GM18873 (cell line): ENCODE data around the gene DLG5.
"Not testable (repeated sequence)": the region's sequence is repeated elsewhere in the genome, so short reads cannot be mapped to it uniquely, and the experiment has no call there.

Experiments used
- ATAC-seq: cut with Tn5 transposase; IDR thresholded peaks from one replicate; pipeline ENCODE4 v1.9.1; 2021; ENCODE audit warnings: mild to moderate bottlenecking, moderate library complexity, moderate number of reproducible peaks; ENCODE audit not compliant: unreplicated experiment, low FRiP score

Gene DLG5

DNA sequence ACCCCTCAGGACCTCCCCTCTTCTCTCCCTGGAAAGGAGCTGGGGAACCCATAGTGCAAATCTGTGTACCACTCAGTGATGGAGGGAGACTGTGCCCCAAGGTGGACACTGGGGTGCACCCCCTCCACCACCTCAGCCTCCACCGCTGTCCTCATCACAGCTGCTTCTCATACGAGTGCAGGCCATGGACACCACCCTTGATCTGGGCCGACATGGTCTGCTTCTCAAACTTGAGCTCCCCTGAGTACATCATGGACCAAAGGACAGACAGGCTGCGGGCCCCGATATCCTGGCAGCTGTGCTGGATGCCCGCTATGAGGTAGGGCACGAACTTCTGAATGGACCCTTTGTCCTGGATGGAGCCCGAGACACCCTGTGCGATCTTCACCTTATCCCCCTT is 146.4 kb downstream of the DLG5 start:
- ATAC-seq = no peak

GRCh38 chr10:77776487-77776886 is 150.1 kb downstream of the DLG5 start:
- ATAC-seq = no peak

DNA sequence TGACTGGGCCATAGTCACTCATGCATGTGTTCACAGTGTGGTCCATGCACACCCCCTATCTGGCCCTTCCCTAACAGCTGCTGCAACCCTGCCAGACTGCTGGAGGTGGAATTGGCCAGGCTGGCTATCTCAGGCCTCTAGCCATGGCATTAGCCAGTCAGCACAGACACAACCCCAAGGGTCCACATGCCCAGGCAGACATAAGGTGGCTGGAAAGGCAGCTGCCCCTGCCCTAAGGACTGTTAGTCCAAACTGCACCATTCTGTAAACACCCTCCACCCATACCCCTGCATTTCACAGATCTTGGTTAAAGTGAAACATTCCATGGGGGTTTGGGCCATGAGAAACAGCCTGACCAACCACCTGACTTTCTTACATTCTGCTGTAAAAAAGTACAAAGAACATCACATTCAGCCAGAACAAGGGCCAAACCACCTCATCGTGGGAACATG is 151.6 kb downstream of the DLG5 start:
- no peak for ATAC-seq

GRCh38 chr10:77773631-77774426 is 152.7 kb downstream of the DLG5 start:
- no peak for ATAC-seq

- ATAC-seq = not testable (repeated sequence)
Observed at GRCh38 chr10:77772852-77773600, 153.5 kb downstream of the DLG5 start.

- no peak for ATAC-seq
Observed at GRCh38 chr10:77771851-77772250, 154.7 kb downstream of the DLG5 start.

GRCh38 chr10:77771450-77771849 is 155.1 kb downstream of the DLG5 start:
- ATAC-seq = no peak

DNA sequence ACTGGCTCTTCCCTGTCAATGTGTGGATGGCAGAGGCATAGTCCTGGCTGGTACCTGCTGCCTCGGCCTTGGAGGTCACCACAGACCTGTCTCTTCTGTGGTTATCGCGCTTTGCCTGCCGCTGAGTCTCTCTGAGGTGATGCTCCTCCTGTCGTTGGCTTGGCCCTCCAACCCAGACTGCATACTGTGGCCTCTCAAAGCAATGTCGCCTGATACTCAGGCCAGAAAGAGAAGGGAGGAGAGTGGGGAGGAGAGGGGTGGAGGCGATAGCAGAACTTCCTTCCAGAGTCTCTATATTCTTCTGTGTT is 155.7 kb downstream of the DLG5 start:
- ATAC-seq = no peak

GRCh38 chr10:77770081-77770867 is 156.3 kb downstream of the DLG5 start:
- no peak for ATAC-seq

DNA sequence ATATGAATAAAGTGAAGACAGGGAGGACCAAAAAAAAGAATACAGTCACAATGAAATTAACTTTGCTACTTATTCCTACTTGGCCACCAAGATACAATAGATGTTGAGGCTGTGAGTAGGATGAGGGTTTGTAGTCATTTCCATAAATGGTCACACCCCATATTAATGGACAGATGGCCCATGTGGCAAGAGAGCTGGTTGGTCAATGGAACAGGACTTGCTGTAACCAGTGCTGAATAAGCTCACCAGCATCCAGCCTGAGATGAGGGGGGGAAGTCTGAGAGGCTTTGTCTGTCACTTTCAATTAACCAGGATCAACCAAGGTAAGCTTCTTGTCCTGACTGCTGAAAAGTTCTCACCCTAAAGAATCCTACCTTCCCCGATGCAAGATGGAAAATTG is 158.5 kb downstream of the DLG5 start:
- ATAC-seq = no peak

GRCh38 chr10:77763453-77764430 is 162.8 kb downstream of the DLG5 start:
- ATAC-seq = no peak

GRCh38 chr10:77758406-77758805 is 168.1 kb downstream of the DLG5 start:
- not testable (repeated sequence) for ATAC-seq

DNA sequence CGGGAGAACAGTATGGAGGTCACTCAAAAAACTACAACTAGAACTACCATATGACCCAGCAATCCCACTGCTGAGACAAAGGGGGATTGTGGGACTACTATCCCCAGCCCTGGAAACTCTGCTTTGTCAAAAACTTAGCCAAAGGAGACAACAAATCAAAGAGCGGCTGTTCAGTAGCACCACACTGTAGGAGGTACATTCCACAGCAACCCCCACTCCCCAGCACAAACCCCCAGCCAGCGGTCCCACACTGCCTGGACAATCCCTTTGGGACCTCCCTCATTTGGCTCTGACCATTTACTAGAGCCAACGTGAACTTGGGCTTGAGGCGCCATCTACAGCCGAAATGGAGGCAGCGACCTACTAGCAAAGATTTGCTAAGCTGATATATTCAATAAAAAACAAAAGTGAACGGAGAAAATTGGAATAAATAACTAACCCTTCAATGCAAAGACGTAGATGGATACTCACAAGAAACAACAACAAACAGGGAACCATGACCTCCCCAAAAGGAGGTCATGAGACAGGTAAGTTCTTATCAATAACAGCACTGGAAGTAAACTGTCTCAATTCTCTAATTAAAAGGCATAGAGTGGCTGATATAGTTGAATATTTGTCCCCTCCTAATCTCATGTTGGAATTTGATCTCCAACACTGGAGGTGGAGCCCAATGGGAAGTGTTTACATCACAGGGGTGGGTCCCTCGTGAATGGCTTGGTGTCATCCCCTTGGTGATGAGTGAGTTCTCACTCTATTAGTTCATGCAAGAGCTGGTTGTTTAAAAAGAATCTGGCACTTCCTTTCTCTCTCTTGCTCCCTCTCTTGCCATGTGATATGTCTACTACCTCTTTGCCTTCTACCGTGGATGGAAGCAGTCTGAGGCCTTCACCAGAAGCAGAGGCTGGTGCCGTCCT is 170.0 kb downstream of the DLG5 start:
- ATAC-seq = no peak

- no peak for ATAC-seq
Observed at GRCh38 chr10:77746047-77746707, 180.4 kb downstream of the DLG5 start.

GRCh38 chr10:77744245-77744644 is 182.3 kb downstream of the DLG5 start:
- no peak for ATAC-seq

- ATAC-seq = no peak
Observed at GRCh38 chr10:77742172-77742571, 184.4 kb downstream of the DLG5 start.

DNA sequence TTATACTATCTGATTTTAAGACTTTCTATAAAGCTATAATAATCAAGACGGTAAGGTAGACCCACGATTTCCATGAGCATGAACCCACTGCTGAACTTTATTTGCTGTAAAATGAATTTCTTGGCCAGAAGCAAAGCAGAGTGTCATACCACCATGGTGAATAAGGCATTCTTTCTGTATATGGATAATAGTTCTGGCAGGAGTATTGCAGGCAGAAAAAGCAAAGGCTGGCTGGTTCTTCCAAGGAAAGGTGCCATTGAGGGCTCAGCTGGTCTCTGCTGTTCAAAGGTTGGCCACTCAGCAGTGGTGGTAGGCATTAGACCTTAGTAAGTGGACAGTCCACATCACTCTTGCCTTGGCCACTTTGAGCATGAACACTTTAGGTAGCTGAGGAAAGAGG is 184.8 kb downstream of the DLG5 start:
- no peak for ATAC-seq
